GM18867 (cell line): Measurements from ENCODE around the gene CCDC81.

Source experiments
- ATAC-seq: cut with Tn5 transposase; IDR thresholded peaks from one replicate; pipeline ENCODE4 v1.9.1; 2021; ENCODE audit warnings: mild to moderate bottlenecking, moderate library complexity; ENCODE audit not compliant: unreplicated experiment

The CCDC81 gene

DNA sequence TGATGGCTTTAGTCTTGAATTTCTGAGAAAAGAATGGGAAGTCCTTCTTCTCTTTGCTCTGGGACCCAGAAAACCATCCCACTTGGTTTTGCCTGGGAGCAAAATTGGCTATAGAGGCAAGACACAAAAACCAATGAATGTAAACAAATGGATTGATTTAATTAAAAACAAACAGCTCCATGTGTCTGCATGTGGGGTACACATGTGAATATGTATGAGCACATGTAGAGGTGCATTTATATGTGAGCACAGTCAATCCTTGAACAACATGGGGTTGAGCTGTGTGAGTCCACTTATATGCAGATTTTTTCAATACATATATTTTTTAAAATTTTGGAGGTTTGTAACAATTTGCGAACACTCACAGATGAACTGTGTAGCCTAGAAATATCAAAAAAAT, 87.2 kb downstream of the CCDC81 start:
- no peak for ATAC-seq

DNA sequence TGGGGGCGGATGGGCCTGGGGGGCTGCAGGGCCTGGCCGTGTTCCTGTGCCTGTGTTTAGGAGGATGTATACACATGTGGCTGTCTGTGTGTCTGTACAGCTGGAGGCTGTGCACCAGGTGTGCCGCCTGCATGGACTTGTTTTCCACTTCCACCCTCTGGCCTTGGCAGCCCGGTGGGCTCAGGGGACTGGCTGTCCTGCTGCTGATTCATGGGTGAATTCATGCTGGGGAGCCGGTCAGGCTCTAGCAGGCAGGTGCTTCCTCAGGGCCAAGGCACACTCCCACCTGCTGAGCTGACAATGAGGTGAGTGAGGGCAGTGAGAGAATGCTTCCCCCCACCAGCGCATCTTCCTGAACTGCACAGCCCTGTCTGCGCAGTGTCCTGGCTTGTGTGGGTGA, 88.4 kb downstream of the CCDC81 start:
- no peak for ATAC-seq

DNA sequence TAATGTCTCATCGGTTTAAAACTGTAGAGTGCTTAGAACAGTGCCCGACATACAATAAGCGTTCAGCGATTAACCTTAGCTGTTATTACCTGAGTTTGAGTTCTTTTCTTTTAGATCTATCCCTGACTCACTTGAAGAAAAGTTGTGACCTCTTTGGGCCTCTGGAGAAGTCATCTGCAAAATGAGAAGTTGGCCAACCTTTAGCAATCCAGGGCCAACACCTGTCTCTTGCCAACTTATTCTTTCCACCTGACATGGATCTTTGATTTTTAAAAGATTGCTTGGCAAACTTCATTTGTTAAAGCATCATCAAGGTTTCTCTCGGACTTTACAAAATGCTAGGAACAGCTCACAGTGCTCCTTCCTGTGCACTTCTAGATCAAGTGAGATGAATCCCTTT, 89.3 kb downstream of the CCDC81 start:
- no peak for ATAC-seq

DNA sequence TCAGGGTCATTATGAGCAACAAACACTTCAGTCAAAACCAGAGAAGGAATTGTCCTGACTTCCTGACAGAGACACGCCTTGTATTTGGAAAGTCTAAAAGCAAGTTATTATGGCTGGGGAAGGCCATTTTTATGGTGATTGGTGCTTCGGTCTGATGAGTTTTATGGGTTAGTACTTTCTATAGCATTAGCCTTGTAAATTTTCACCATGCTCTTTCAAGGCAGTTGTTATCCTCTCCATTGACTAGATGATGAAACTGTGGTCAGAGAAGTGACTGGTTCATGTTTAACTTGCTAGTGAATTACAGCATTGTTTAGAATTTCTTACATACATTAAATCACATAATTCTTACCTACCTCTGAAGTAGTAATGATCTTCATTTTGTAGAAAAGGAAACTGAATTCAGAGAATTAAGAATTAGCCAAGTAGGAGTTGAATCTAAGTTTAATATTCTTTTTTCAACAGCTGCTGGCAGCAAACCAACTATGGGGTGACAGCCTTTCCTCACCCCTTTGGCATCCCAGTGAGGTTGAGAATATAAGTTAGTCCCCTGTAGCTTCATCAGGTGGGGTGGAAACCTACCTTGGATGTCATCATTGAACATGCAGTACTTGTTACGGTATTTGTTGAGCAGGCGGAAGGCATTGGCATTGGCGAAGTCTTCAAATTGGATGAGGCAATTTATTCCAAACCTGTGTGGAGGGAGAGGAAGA, 90.0 kb downstream of the CCDC81 start:
- ATAC-seq = no peak

DNA sequence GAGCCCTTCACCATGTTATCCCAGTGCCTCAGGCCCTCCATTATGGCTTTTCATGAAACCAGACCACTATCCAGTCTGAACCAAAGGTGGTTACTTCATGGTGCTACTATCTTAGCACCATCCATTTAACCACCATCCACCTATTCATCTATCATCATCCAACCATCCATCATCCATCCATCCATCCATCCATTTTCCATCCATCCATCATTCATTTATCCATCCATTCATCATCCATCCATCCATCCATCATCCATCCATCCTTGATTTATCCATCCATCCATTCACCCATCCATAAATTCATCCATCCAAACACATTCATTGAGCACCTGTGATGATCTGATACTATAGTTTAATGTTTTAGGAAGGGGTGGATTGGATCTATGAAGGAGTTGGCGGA, 93.5 kb downstream of the CCDC81 start:
- no peak for ATAC-seq

DNA sequence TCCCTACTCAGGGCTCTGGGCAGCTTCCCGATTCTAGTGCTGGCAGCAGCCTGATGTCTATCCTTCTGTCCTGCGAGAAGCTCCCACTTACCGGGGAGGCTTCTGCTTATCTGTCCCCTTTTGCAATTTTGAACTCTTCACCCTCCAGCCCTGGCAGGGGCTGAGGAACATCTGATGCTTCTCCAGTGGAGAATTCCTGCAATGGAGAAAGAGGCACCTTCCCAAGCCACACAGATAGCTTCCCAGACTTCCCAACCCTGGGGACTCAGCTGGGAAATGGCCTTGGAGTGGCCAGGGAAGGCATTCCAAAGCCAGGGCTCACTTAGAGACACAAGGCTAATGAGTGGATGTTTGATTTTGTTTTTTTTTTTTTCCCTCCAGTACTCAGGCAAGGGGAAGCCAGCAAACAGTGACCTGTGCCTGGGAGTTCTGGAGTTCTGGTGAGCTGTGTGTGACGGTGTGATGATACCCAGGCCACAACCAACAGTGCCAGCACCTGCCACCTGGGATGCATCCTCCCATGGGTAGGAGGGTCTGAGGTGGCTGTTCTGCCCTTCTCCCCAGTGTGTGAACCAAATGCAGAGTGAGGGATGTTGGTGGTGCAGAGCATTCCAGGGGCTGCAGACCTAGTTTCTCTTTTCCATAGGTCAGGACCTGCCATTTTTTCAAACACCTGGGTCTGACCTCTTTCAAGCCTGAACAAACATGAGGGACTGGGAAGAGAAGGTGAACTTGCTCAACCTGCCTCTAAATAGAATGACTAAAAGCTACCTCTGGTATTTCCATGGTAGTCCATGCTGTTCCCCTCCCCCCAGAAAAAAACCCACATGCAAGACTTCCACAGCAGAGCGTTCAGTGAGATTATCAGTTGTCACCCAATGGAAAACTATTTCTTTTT, 95.1 kb downstream of the CCDC81 start:
- no peak for ATAC-seq
